ENCODE results near the gene CLEC18C.
A peak's percentile ranks its signal among the peaks of the same experiment; 100 is the strongest.
"Not testable (repeated sequence)": the region's sequence is repeated elsewhere in the genome, so short reads cannot be mapped to it uniquely, and the experiment has no call there.

Gene CLEC18C

GRCh38 chr16:70149296-70149695, 24.3 kb upstream of the CLEC18C start:
- not testable (repeated sequence) for H3K4me3 ChIP-seq (ENCODE audit: severe bottlenecking); H3K27me3 ChIP-seq (ENCODE audit: insufficient read depth, poor library complexity, severe bottlenecking); H3K9me3 ChIP-seq (ENCODE audit: severe bottlenecking); H3K4me1 ChIP-seq (ENCODE audit: insufficient read depth, poor library complexity, severe bottlenecking); DNase-seq (ENCODE audit: low spot score); H3K27ac ChIP-seq (ENCODE audit: poor library complexity, severe bottlenecking); ATAC-seq (ENCODE audit: low read depth)
- peaks cover 62% of the 10 kb centered on the region for H3K36me3 ChIP-seq (ENCODE audit: low read depth)

GRCh38 chr16:70151391-70151790, 22.2 kb upstream of the CLEC18C start:
- Histone ChIP-seq H3K27ac (ENCODE audit: poor library complexity, severe bottlenecking) (no peak overlapping the region), H3K9me3 (ENCODE audit: severe bottlenecking) (no peaks in the 10 kb centered on the region), H3K36me3 (ENCODE audit: low read depth) (peaks cover 68% of the 10 kb centered on the region), H3K4me1 (ENCODE audit: insufficient read depth, poor library complexity, severe bottlenecking) (no peaks in the 10 kb centered on the region), H3K27me3 (ENCODE audit: insufficient read depth, poor library complexity, severe bottlenecking) (no peaks in the 10 kb centered on the region), H3K4me3 (ENCODE audit: severe bottlenecking) (no peak overlapping the region)
- ATAC-seq (ENCODE audit: low read depth): no peak
- DNase-seq (ENCODE audit: low spot score): no peak
- no peak for TF ChIP-seq CTCF (IDR thresholded peaks at IDR 0.05; ENCODE audit: poor library complexity, severe bottlenecking)

DNA sequence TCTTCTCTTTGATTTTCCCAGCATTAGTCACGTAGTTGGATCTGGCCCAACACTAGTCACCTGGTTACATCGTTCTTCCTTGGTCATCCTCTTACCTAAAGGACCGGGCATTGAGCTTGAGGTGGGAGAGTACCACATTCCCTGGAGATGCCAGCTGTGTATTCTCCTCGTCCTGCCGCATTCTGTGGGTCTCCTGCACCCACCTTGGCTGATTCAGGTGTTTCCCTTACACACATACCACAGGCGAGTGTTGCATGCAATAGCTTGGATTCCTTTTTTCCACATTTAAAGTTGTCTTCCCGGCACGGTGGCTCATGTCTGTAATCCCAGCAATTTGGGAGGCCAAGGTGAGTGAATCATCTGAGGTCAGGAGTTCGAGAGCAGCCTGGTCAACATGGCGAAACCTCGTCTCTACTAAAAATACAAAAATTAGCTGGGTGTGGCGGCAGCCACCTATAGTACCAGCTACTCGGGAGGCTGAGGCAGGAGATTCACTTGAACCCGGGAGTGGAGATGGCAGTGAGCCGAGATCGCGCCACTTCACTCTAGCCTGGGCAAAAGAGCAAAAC, 21.6 kb upstream of the CLEC18C start:
- TF ChIP-seq CTCF (IDR thresholded peaks at IDR 0.05; ENCODE audit: poor library complexity, severe bottlenecking): no peak
- Histone ChIP-seq H3K27me3 (ENCODE audit: insufficient read depth, poor library complexity, severe bottlenecking) (no peaks in the 10 kb centered on the region), H3K4me3 (ENCODE audit: severe bottlenecking) (no peak overlapping the region), H3K27ac (ENCODE audit: poor library complexity, severe bottlenecking) (no peak overlapping the region), H3K9me3 (ENCODE audit: severe bottlenecking) (no peaks in the 10 kb centered on the region), H3K36me3 (ENCODE audit: low read depth) (peaks cover 75% of the 10 kb centered on the region), H3K4me1 (ENCODE audit: insufficient read depth, poor library complexity, severe bottlenecking) (no peaks in the 10 kb centered on the region)
- peak; percentile 55 for ATAC-seq (ENCODE audit: low read depth)
- DNase-seq (ENCODE audit: low spot score): no peak

- no peaks in the 10 kb centered on the region for H3K27me3 ChIP-seq (ENCODE audit: insufficient read depth, poor library complexity, severe bottlenecking)
- H3K4me1 ChIP-seq (ENCODE audit: insufficient read depth, poor library complexity, severe bottlenecking): no peaks in the 10 kb centered on the region
- no peaks in the 10 kb centered on the region for H3K9me3 ChIP-seq (ENCODE audit: severe bottlenecking)
- H3K4me3 ChIP-seq (ENCODE audit: severe bottlenecking): no peak overlapping the region
- no peak for TF ChIP-seq CTCF (IDR thresholded peaks at IDR 0.05; ENCODE audit: poor library complexity, severe bottlenecking)
- no peak overlapping the region for H3K27ac ChIP-seq (ENCODE audit: poor library complexity, severe bottlenecking)
- ATAC-seq (ENCODE audit: low read depth): no peak
- H3K36me3 ChIP-seq (ENCODE audit: low read depth): peaks cover 81% of the 10 kb centered on the region
- DNase-seq (ENCODE audit: low spot score): no peak
Measured at GRCh38 chr16:70152578-70153302, 20.8 kb upstream of the CLEC18C start.

DNA sequence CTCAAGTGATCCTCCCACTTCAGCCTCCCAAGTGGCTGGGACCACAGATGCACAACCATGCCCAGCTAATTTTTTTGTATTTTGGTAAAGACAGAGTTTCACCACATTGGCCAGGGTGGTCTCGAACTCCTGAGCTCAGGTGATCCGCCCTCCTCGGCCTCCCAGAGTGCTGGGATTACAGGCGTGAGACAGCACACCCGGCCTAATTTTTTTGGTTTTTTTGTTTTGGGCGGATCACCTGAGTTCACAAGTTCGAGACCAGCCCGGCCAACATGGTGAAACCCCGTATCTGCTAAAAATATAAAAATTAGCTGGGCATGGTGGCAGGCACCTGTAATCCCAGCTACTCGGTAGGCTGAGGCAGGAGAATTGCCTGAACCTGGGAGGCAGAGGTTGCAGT, 18.9 kb upstream of the CLEC18C start:
- H3K36me3 ChIP-seq (ENCODE audit: low read depth): peaks cover 88% of the 10 kb centered on the region
- H3K4me1 ChIP-seq (ENCODE audit: insufficient read depth, poor library complexity, severe bottlenecking); H3K9me3 ChIP-seq (ENCODE audit: severe bottlenecking); ATAC-seq (ENCODE audit: low read depth); DNase-seq (ENCODE audit: low spot score); H3K4me3 ChIP-seq (ENCODE audit: severe bottlenecking); H3K27me3 ChIP-seq (ENCODE audit: insufficient read depth, poor library complexity, severe bottlenecking); H3K27ac ChIP-seq (ENCODE audit: poor library complexity, severe bottlenecking): not testable (repeated sequence)
